ENCODE measurements around the gene XAB2. TPM values are rescaled to one million over a fixed set of nuclear protein-coding genes. Genes with fewer than 3 reads are reported as not detected.

The XAB2 gene
- total RNA-seq, 1 experiment from 2014 or later, result 48.0 TPM

DNA sequence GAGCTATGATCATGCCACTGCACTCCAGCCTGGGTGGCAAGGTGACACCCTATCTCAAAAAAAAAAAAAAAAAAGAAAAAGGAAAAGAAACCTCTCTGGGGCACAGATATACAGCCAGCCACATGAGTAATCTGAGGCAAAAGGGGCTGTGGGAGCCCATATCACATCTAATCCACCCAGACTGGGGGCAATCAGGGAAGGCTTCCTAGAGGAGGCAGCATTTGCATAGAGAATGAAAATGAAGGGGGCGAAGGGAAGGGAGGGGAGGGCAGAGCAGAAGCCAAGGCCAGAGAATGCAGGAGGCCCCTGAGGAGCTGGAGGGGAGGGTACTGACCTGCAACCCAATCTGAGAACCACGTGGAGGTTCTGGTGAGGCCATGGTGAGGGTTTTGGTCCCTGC, 20.8 kb upstream of the XAB2 start:
- Mint-ChIP-seq H3K4me3 (no peak overlapping the region), H3K4me1 (peaks cover 3 to 4% of the 10 kb centered on the region in 2 experiments), H3K9me3 (peaks cover 0 to 3% of the 10 kb centered on the region in 2 experiments; a peak in 3 of 5 replicates), H3K36me3 (ENCODE audit: insufficient read depth in 1 of 3, low read depth in 3 of 3) (no peaks in the 10 kb centered on the region; a peak in 1 of 7 replicates), H3K27me3 (ENCODE audit: low read depth) (peaks cover 55% of the 10 kb centered on the region), H3K27ac (no peak overlapping the region)
- Histone ChIP-seq H3K9ac (ENCODE audit: extremely low read depth, insufficient read length, low read length) (no peak overlapping the region), H3K56ac (ENCODE audit: insufficient read length, low read depth, low read length) (no peak overlapping the region), H3K79me2 (ENCODE audit: insufficient read depth, low read length) (no peaks in the 10 kb centered on the region), H3K27me3 (ENCODE audit: insufficient read depth, low read length) (peaks cover 4% of the 10 kb centered on the region; the same call in 1 of the 2 replicates), H2AK5ac (ENCODE audit: insufficient read length, low read length) (no peak overlapping the region), H4K5ac (ENCODE audit: insufficient read length, low read depth, low read length) (no peak overlapping the region), H3K79me1 (ENCODE audit: insufficient read depth, low read depth, low read length, poor library complexity, severe bottlenecking) (no peaks in the 10 kb centered on the region), H3K27ac (ENCODE audit: insufficient read length, low read depth, low read length) (no peak overlapping the region), H3T11ph (ENCODE audit: low read length) (no peak overlapping the region), H3K18ac (ENCODE audit: insufficient read length, low read depth, low read length) (no peak overlapping the region), H2BK15ac (ENCODE audit: low read depth, low read length) (no peak overlapping the region), H2BK5ac (ENCODE audit: insufficient read length, low read length) (no peak overlapping the region), H2BK12ac (ENCODE audit: insufficient read length, low read depth, low read length) (no peak overlapping the region), H3K23me2 (ENCODE audit: insufficient read length, low read depth, low read length, poor library complexity, severe bottlenecking) (no peaks in the 10 kb centered on the region), H3K23ac (ENCODE audit: insufficient read length, low read depth, low read length) (no peak overlapping the region), H2BK20ac (ENCODE audit: low read depth, low read length, poor library complexity, severe bottlenecking) (no peak overlapping the region), H2BK120ac (ENCODE audit: low read depth, low read length, poor library complexity, severe bottlenecking) (no peak overlapping the region), H4K8ac (replicated peaks; ENCODE audit: insufficient read length, low read depth, low read length) (no peak overlapping the region), H3K4ac (ENCODE audit: low read depth, low read length) (no peak overlapping the region), H3K4me2 (ENCODE audit: insufficient read depth, insufficient read length, low read length) (no peak overlapping the region), H4K91ac (ENCODE audit: insufficient read length, low read depth, low read length) (no peak overlapping the region), H3K14ac (ENCODE audit: insufficient read depth, low read length) (no peak overlapping the region), H2AFZ (ENCODE audit: low read length) (no peak overlapping the region), H3K9me3 (ENCODE audit: control insufficient read depth, low read depth, low read length) (no peaks in the 10 kb centered on the region), H4K20me1 (ENCODE audit: control insufficient read depth, insufficient read depth, insufficient read length) (no peaks in the 10 kb centered on the region), H3K4me1 (ENCODE audit: insufficient read depth, low read length) (no peaks in the 10 kb centered on the region)
- no CpG with 5 or more reads among the region's 2 CpGs for WGBS (ENCODE audit: extremely low coverage, insufficient read length, low lambda C conversion rate)
- no peak for DNase-seq
- TF ChIP-seq, protein P1, sequence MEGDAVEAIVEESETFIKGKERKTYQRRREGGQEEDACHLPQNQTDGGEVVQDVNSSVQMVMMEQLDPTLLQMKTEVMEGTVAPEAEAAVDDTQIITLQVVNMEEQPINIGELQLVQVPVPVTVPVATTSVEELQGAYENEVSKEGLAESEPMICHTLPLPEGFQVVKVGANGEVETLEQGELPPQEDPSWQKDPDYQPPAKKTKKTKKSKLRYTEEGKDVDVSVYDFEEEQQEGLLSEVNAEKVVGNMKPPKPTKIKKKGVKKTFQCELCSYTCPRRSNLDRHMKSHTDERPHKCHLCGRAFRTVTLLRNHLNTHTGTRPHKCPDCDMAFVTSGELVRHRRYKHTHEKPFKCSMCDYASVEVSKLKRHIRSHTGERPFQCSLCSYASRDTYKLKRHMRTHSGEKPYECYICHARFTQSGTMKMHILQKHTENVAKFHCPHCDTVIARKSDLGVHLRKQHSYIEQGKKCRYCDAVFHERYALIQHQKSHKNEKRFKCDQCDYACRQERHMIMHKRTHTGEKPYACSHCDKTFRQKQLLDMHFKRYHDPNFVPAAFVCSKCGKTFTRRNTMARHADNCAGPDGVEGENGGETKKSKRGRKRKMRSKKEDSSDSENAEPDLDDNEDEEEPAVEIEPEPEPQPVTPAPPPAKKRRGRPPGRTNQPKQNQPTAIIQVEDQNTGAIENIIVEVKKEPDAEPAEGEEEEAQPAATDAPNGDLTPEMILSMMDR (conservative IDR thresholded peaks at IDR 0.05), result no peak

All from H9 (cell line).